Dedifferentiated amniotic fluid mesenchymal stem cell (primary cell): ENCODE data around the gene C11orf24.
"Not testable (repeated sequence)": the region's sequence is repeated elsewhere in the genome, so short reads cannot be mapped to it uniquely, and the experiment has no call there.

Experiments
- DNase-seq: peaks from one replicate; pipeline ENCODE4 v3.0.0-alpha.2; 2016; ENCODE audit errors: extremely low spot score

The C11orf24 gene

GRCh38 chr11:68251765-68252164 is 20.0 kb downstream of the C11orf24 start:
- DNase-seq, result no peak

- not testable (repeated sequence) for DNase-seq
Measured at GRCh38 chr11:68244912-68245311, 26.9 kb downstream of the C11orf24 start.

- not testable (repeated sequence) for DNase-seq
Measured at GRCh38 chr11:68243847-68244246, 27.9 kb downstream of the C11orf24 start.

GRCh38 chr11:68242616-68243015 is 29.2 kb downstream of the C11orf24 start:
- no peak for DNase-seq

- no peak for DNase-seq
Measured at GRCh38 chr11:68231621-68232020, 40.2 kb downstream of the C11orf24 start.

GRCh38 chr11:68229601-68230000 is 42.2 kb downstream of the C11orf24 start:
- DNase-seq, result no peak

GRCh38 chr11:68226421-68226820 is 45.4 kb downstream of the C11orf24 start:
- no peak for DNase-seq

- no peak for DNase-seq
Measured at GRCh38 chr11:68224606-68225005, 47.2 kb downstream of the C11orf24 start.

- DNase-seq, result no peak
Measured at GRCh38 chr11:68223275-68223674, 48.5 kb downstream of the C11orf24 start.

- no peak for DNase-seq
Measured at GRCh38 chr11:68221406-68221805, 50.4 kb downstream of the C11orf24 start.

- DNase-seq, result no peak
Measured at GRCh38 chr11:68216171-68216938, 55.4 kb downstream of the C11orf24 start.

GRCh38 chr11:68215524-68216170 is 56.1 kb downstream of the C11orf24 start:
- no peak for DNase-seq

GRCh38 chr11:68215087-68215445 is 56.7 kb downstream of the C11orf24 start:
- no peak for DNase-seq

- DNase-seq, result no peak
Measured at GRCh38 chr11:68214173-68215086, 57.3 kb downstream of the C11orf24 start.

- peak; percentile 90 for DNase-seq
Measured at GRCh38 chr11:68213555-68214172, 58.1 kb downstream of the C11orf24 start.

GRCh38 chr11:68213135-68213515 is 58.6 kb downstream of the C11orf24 start, which contains the start of gene KMT5B:
TSS of gene KMT5B (minus strand) at chr11:68213296. CDS start at chr11:68190076, 23,220 bp downstream.
- peak; percentile 44 for DNase-seq

- peak; percentile 79 for DNase-seq
Measured at GRCh38 chr11:68212421-68213134, 59.2 kb downstream of the C11orf24 start.

GRCh38 chr11:68211546-68211945 is 60.2 kb downstream of the C11orf24 start:
- DNase-seq, result no peak
